SK-MEL-5 (cell line): ENCODE data around the gene ZNF804A. TPM values are rescaled to one million over a fixed set of nuclear protein-coding genes. Genes with fewer than 3 reads are reported as not detected.

ENCODE experiments used
- DNase-seq: peaks from one replicate; pipeline ENCODE4 v3.0.0-alpha.2; 2016; ENCODE audit warnings: low read depth, low spot score
- in situ Hi-C: cut with HindIII; loops from 2 replicates; pipeline ENCODE4 v1.10.0; 2016; ENCODE audit warnings: low sequenced_read_pairs, high pct_unique_total_duplicates, low pct_unique_long_range_greater_than_20kb
- total RNA-seq: library from RNA; depleted of rRNA; stranded (reverse); fragments of >200 nt; shearing (Covaris generic); gene quantifications from 2 replicates; pipeline ENCODE4 v1.2.3, GENCODE V29; 2014

Gene ZNF804A
- total RNA-seq, 1 experiment from 2014 or later, result not detected

DNA sequence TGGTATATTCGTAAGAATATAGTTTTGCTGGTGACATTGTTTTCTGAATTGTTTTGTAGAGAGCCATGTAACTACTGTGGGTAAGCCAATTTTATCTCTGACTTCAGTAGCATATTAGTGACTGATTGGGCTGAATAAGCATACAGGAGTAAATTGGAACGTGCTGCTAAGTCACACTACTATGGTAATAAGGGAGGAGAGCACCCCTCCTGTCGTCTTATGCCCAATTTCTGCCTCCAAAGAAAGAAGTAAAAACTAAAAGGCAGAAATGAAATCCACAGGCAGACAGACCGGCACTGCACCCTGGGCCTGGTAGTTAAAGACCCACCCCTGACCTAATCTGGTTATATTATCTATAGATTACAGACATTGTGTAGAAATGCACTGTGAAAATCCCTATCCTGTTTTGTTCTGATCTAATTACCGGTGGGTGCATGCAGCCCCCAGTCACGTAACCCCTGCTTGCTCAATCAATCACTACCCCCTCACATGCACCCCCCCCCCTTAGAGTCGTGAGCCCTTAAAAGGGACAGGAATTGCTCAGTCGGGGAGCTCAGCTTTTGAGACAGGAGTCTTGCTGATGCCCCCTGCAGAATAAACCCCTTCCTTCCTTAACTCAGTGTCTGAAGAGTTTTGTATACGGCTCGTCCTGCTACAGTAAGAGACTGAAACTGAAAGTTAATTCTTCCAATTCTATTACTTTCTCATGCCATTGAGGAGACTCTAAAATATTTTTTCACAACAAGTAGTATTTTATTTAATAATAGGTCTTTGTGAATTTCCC, 167.0 kb downstream of the ZNF804A start:
- in situ Hi-C loops, result no loop called here
- DNase-seq, result peak; percentile 49

DNA sequence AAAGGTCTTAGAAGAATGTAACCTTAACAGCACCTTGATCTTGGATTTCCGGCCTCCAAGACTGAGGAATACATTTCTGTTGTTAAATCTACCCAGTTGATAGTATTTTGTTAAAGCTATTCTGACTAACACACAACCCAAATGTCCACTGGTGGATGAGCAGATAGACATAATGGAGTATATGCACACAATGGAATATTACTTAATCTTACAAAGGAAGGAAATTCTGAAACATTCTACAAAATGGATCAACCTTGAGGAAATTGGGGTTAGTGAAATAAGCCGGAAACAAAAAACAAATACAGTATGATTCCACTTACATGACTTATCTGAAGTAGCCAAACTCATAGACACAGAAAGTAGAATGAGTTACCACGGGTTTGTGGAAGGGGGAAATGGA, 168.7 kb downstream of the ZNF804A start:
- no peak for DNase-seq
- in situ Hi-C loops, result no loop called here

DNA sequence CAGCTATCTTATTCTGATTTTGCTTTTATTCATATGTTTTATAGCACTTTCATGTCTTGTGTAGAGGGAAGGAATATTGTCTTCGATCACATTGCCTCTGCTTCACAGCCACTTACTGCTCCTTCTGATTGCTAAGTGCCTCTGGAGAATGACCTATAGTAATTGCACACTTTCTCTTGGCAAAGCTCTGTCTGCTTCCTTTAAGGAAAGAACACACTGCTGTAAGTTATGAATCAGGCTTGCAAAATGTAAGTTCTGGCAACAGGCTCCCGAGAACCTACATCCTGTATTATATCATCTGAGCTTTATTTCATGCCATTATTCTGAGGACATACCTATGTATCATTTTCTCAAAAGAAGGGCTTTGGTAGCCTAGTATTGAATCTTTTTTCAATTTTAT, 170.7 kb downstream of the ZNF804A start:
- in situ Hi-C loops, result no loop called here
- DNase-seq, result no peak

DNA sequence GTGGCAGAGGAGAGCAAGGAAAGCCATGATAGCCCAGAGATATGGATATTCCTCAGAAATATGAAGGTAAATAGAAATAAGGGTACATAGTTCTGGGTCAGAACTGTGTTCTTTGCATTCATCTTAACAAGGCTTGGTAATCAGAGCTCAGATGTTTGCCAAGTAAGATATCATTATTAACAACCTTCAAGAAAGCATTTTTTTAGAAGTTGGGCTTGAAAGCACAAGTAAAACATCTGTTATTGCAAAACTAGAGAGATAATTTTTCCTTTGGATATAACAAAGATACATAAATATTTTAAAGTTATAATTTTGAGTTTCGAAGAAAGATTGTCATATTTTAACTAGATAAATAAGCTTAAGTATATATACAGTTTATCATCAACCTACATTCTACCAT, 171.4 kb downstream of the ZNF804A start:
- DNase-seq, result no peak
- in situ Hi-C loops, result no loop called here

DNA sequence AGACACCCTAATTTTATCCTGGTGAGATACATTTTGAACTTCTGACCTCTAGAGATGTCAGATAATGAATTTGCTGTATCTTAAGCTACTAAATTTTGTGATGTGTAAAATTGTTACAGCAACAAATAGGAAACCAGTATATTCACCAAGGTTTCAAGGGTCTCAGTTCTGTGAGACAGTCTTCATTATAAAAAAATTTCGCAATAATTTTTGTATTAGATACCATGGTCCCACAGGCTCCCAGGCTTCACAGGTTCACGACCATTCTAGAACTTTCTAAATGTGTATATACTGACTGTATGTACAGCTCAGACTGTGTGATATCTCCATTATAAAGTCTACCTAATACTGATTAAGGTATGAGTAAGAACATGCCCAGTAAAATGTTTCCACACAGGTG, 181.4 kb downstream of the ZNF804A start:
- no peak for DNase-seq
- in situ Hi-C loops, result no loop called here

DNA sequence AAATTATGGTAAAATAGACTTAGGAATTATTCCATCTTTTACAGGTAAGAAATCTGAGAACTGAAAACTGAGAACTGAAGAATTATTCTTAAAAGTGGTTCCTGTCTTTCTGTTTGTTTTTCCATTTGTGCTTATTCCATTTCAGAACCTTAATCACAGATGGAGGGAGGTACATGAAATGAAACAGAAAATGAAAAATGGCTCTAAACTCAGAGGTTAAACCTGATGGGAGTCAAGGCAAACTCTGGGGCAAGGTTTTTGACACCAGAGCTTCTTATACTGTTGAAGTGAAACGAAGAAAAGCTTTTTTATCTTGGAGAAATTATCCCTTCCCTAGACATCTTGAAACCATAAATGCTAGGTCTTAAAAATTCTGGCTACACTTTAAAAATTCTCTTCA, 182.1 kb downstream of the ZNF804A start:
- in situ Hi-C loops, result no loop called here
- DNase-seq, result no peak

DNA sequence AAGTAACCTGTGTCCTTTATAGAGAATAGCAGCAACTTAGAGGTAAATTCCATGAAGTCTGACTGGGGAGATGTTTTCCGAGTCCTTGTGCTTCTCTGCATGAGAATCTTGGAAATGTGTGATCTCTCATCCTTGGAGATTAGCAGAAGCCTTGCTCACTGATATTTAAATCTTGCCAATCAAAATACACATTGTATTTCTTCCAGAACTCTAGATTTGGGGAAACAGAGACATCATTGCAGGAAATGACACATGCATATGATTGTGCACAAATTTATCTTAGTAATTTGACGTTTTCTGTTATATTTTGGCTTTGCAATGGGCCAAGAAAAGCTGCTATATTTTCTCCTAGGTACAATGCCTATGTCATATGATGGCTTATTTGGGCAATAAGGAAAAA, 182.6 kb downstream of the ZNF804A start:
- in situ Hi-C loops, result no loop called here
- no peak for DNase-seq

DNA sequence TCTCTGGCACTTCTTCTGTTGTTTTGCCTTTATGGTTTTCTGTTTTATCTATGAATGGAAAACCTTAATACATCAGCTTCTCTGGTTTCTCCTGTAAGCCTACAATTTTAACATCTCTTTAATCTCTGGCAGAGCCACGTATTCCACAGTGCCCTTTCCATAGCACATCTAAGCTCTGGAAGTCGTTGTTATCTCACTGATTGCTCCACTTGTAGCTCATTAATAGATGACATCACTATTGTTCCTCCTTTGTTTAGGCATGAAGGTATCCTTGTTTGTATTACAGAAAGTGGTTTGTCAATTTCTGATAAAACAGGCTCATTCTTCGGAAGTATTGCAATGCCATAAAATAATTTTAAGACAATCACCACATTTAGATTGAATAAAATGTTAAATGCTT, 185.2 kb downstream of the ZNF804A start:
- DNase-seq, result no peak
- in situ Hi-C loops, result no loop called here

DNA sequence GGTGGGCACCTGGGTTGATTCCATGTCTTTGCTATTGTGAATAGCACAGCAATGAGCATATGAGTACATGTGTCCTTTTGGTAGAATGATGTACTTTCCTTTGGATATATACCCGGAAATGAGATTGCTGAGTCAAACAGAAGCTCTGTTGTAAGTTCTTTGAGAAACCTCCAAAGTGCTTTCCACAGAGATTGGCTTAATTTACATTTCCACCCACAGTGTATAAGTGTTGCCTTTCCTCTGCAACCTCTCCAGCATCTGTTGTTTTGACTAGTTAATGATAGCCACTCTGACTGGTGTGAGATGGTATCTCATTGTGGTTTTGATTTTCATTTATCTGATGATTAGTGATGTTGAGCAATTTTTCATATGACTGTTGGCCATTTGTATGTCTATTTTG, 194.8 kb downstream of the ZNF804A start:
- in situ Hi-C loops, result no loop called here
- no peak for DNase-seq

- in situ Hi-C loops, result no loop called here
- DNase-seq, result no peak
Observed at GRCh38 chr2:184799379-184799778, 201.1 kb downstream of the ZNF804A start.

GRCh38 chr2:184814421-184814820, 216.1 kb downstream of the ZNF804A start:
- in situ Hi-C loops, result no loop called here

DNA sequence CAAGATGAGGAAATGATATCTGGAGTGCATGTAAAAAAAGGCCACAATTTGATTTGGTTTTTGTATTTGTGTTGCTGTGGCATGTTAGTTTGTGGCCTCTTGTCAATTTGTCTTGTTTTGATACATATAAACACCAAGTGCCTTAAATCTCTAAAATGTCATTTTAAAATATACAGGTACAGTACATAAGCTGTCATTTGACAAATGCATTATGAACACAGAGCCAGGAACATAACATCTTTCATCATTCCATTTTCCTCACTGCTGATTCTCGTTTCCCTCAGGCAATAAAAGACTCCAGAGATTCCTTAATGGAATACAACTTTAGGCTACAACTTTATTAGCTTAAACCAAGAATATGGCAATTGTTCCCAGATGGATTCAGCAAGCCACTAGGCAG, 217.5 kb downstream of the ZNF804A start:
- in situ Hi-C loops, result no loop called here
- DNase-seq, result no peak

More at GRCh38 chr2:184814421-184814820, 216.1 kb downstream of the ZNF804A start:
- no peak for DNase-seq

DNA sequence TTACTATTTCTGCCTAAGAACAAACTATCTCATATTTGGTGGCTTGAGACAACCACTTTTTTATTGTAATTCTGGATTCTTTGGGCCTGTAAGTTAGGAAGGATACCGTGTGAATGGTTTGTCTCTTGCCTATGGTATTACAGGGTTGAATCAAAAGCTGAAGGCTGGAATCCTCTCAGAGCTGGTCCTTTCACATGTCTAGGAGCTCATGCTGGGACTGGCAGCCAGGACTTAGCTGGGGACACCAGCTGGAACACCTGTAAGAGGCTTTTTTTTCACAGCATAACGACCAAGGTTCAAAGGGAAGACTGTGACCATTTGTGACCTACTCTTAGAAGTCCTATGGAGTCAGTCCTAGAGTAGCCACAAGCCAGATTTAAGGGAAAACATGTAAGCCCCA, 226.3 kb downstream of the ZNF804A start:
- no peak for DNase-seq
- in situ Hi-C loops, result no loop called here

GRCh38 chr2:184830531-184830930, 232.2 kb downstream of the ZNF804A start:
- DNase-seq, result no peak
- in situ Hi-C loops, result no loop called here

DNA sequence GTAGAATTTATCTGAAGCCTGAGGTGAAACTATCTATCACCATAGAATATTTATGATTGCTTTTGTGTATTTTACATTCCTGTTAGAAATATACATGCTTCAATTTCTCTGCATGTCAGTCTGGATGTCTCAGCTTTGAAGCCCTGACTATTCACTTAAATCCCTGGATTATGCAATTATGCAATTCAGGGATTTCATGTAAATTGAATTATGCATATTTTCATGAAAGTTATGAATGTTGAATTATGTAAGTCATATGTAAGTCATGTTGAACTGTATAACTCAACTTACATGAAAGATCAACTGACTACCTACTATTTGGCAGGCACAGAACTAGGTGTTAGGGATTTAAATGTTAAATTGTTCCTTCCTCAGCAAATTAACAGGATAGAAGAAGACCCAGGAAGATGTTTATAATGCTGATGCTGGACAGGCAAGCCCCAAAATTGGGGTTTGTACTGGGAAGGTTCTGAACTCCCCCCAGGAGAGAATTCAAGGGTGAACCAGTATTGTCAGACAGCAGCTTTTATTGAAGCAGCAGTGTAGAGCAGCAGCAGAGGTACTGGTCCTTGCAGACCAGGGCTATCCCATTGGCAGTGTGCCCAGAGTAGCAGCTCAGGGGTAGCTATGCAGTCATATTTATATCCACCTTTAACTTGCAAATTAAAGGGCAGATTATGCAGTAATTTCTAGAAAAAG, 236.5 kb downstream of the ZNF804A start:
- DNase-seq, result no peak
- in situ Hi-C loops, result no loop called here

DNA sequence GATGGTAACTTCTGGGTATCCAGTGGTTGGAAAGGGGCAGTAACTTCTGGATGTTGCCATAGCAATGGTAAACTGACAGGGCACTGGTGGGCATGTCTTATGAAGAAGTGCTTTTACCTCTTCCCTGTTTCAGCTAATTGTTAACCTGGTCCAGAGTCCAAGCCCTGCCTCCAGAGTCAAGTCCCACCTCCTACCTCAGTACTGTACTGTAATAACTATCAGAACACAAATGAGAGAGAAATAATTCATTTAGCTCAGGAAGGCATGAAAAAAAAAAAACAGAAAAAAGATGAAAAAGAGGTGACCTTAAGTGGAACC, 237.0 kb downstream of the ZNF804A start:
- DNase-seq, result no peak
- in situ Hi-C loops, result no loop called here

- in situ Hi-C loops, result no loop called here
- no peak for DNase-seq
Observed at GRCh38 chr2:184847331-184847730, 249.0 kb downstream of the ZNF804A start.

GRCh38 chr2:184849516-184849915, 251.2 kb downstream of the ZNF804A start:
- no peak for DNase-seq
- in situ Hi-C loops, result no loop called here

- in situ Hi-C loops, result no loop called here
- no peak for DNase-seq
Observed at GRCh38 chr2:184851576-184851975, 253.2 kb downstream of the ZNF804A start.
